Gastrocnemius medialis (tissue), 4 donors: Measurements from ENCODE around the gene IP6K3.

ENCODE experiments used
- POLR2A ChIP-seq, 2 donors: fragments of 450-650 bp; IDR thresholded peaks; one replicate each; pipeline ENCODE4 v1.6.1; 2017; ENCODE audit warnings: antibody characterized with exemption in 2 of 2, mild to moderate bottlenecking in 2 of 2, moderate library complexity in 2 of 2
- TF ChIP-seq, protein P1 (sequence below), 5 experiments: fragments of 450-650 bp in 3 of 5; fragments of 200-600 bp in 2 of 5; sonication (generic) in 2 of 5; IDR thresholded peaks in 4 of 5; conservative IDR thresholded peaks in 1 of 5; 1 replicate in 4 of 5; 2 replicates in 1 of 5; pipeline ENCODE4 v1.5.1; 2016 to 2019; ENCODE audit warnings: antibody characterized with exemption in 5 of 5, mild to moderate bottlenecking in 3 of 5, moderate library complexity in 3 of 5

DNA sequence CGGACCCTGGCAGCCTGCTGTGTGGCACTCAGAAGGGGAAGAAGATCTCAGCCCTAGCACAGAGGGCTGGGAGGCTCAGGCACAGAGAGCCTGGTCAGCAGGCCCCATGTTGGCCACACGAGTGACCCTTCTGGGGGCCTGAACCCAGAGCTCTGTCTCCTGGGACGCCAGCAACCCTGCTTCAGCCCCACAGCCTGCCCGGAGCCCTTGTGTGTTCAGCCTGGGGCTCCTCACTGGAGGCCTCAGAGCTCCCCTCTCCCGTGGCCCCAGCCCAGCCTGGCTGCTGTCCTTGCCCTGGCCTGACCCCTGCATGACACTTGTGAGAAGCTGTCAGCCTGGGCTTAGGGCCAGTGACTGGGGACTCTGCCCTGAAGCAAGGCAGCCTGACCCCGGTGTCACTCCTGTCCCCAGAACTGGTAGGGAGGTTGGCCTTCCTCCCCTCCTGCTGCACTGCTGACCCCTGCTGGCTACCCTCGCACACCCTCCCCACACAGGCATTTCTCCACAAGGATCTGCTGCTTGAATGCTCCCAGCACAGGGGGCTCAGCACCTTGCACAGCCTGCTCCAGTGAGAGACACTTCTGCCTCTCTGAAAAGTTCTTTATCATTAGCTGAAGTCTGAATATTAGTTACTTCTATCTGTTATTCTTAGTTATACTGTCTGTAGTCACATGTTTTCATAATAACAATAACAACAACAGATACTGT is 15.4 kb upstream of the IP6K3 start:
- TF ChIP-seq, protein P1, sequence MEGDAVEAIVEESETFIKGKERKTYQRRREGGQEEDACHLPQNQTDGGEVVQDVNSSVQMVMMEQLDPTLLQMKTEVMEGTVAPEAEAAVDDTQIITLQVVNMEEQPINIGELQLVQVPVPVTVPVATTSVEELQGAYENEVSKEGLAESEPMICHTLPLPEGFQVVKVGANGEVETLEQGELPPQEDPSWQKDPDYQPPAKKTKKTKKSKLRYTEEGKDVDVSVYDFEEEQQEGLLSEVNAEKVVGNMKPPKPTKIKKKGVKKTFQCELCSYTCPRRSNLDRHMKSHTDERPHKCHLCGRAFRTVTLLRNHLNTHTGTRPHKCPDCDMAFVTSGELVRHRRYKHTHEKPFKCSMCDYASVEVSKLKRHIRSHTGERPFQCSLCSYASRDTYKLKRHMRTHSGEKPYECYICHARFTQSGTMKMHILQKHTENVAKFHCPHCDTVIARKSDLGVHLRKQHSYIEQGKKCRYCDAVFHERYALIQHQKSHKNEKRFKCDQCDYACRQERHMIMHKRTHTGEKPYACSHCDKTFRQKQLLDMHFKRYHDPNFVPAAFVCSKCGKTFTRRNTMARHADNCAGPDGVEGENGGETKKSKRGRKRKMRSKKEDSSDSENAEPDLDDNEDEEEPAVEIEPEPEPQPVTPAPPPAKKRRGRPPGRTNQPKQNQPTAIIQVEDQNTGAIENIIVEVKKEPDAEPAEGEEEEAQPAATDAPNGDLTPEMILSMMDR (IDR thresholded peaks at IDR 0.05 in 4 of 5, conservative IDR thresholded peaks at IDR 0.05 in 1 of 5) = peak; percentile 73 to 85 (median 85)
- peak; percentile 31 to 46 for TF ChIP-seq POLR2A (IDR thresholded peaks at IDR 0.05)
